Measurements from ENCODE around the gene C19orf18. TPM values are rescaled to one million over a fixed set of nuclear protein-coding genes. Genes with fewer than 3 reads are reported as not detected.

Gene C19orf18
- total RNA-seq, 1 donor from 2014 or later: not detected

GRCh38 chr19:57946316-57946715, 28.0 kb downstream of the C19orf18 start:
- Mint-ChIP-seq H3K27ac (no peak overlapping the region), H3K27me3 (ENCODE audit: insufficient read depth, low read depth) (peaks cover 6% of the 10 kb centered on the region), H3K9me3 (peaks cover 75% of the 10 kb centered on the region), H3K4me1 (peaks cover 8% of the 10 kb centered on the region), H3K4me3 (peak overlapping the region; percentile 96), H3K36me3 (peaks cover 54% of the 10 kb centered on the region)
- TF ChIP-seq EZH2 (IDR thresholded peaks at IDR 0.05) (no peak), CTCF (IDR thresholded peaks at IDR 0.05) (no peak), EZH2phosphoT487 (IDR thresholded peaks at IDR 0.05) (no peak)
- Histone ChIP-seq H2AFZ (replicated peaks) (no peak overlapping the region), H3K27ac (no peak overlapping the region), H3K9me3 (ENCODE audit: low read depth) (no peaks in the 10 kb centered on the region), H3F3A (ENCODE audit: low read depth) (no peaks in the 10 kb centered on the region), H3K36me3 (peaks cover 9% of the 10 kb centered on the region), H3K27me3 (no peaks in the 10 kb centered on the region), H3K4me2 (peak overlapping the region; percentile 83), H3K9ac (no peak overlapping the region), H3K4me3 (peak overlapping the region; percentile 98), H3K4me1 (peaks cover 10% of the 10 kb centered on the region), H3K79me2 (ENCODE audit: low read depth) (peaks cover 52% of the 10 kb centered on the region), H4K20me1 (ENCODE audit: low read depth) (no peaks in the 10 kb centered on the region)
- DNase-seq (ENCODE audit: low spot score): no peak

- H3K9me3 Mint-ChIP-seq: peaks cover 83% of the 10 kb centered on the region
Measured at GRCh38 chr19:57941593-57941992, 32.7 kb downstream of the C19orf18 start.

GRCh38 chr19:57935731-57936130, 38.6 kb downstream of the C19orf18 start:
- H3K9me3 ChIP-seq (ENCODE audit: low read depth): peaks cover 8% of the 10 kb centered on the region
- Mint-ChIP-seq H3K27ac (no peak overlapping the region), H3K36me3 (peaks cover 71% of the 10 kb centered on the region), H3K27me3 (ENCODE audit: insufficient read depth, low read depth) (peaks cover 4% of the 10 kb centered on the region), H3K4me1 (peaks cover 8% of the 10 kb centered on the region), H3K9me3 (peaks cover 84% of the 10 kb centered on the region), H3K4me3 (peak overlapping the region; percentile 98)
- peaks cover 17% of the 10 kb centered on the region for H3K4me1 ChIP-seq
- peaks cover 23% of the 10 kb centered on the region for H3K36me3 ChIP-seq
- no peak for DNase-seq (ENCODE audit: low spot score)
- TF ChIP-seq CTCF (IDR thresholded peaks at IDR 0.05): no peak
- TF ChIP-seq EZH2phosphoT487 (IDR thresholded peaks at IDR 0.05): no peak
- H3K9ac ChIP-seq: no peak overlapping the region
- H2AFZ ChIP-seq (replicated peaks): peak overlapping the region; percentile 98
- H3K27me3 ChIP-seq: no peaks in the 10 kb centered on the region
- H4K20me1 ChIP-seq (ENCODE audit: low read depth): no peaks in the 10 kb centered on the region
- H3K79me2 ChIP-seq (ENCODE audit: low read depth): peaks cover 46% of the 10 kb centered on the region
- H3K27ac ChIP-seq: peak overlapping the region; percentile 41
- H3F3A ChIP-seq (ENCODE audit: low read depth): peaks cover 19% of the 10 kb centered on the region
- H3K4me3 ChIP-seq: peak overlapping the region; percentile 95
- H3K4me2 ChIP-seq: peak overlapping the region; percentile 94

More at GRCh38 chr19:57941593-57941992, 32.7 kb downstream of the C19orf18 start:
- H4K20me1 ChIP-seq (ENCODE audit: low read depth): no peaks in the 10 kb centered on the region
- no peak overlapping the region for H2AFZ ChIP-seq (replicated peaks)
- H3K36me3 ChIP-seq: peaks cover 13% of the 10 kb centered on the region
- peaks cover 9% of the 10 kb centered on the region for H3K4me1 ChIP-seq
- DNase-seq (ENCODE audit: low spot score): no peak
- no peak overlapping the region for H3K4me3 Mint-ChIP-seq
- no peak overlapping the region for H3K27ac Mint-ChIP-seq
- peaks cover 4% of the 10 kb centered on the region for H3K27me3 Mint-ChIP-seq (ENCODE audit: insufficient read depth, low read depth)
- peaks cover 45% of the 10 kb centered on the region for H3K79me2 ChIP-seq (ENCODE audit: low read depth)
- no peaks in the 10 kb centered on the region for H3K9me3 ChIP-seq (ENCODE audit: low read depth)
- H3K4me1 Mint-ChIP-seq: peaks cover 5% of the 10 kb centered on the region
- no peak overlapping the region for H3K4me3 ChIP-seq
- H3F3A ChIP-seq (ENCODE audit: low read depth): peaks cover 7% of the 10 kb centered on the region
- no peaks in the 10 kb centered on the region for H3K27me3 ChIP-seq
- peaks cover 73% of the 10 kb centered on the region for H3K36me3 Mint-ChIP-seq
- no peak for TF ChIP-seq CTCF (IDR thresholded peaks at IDR 0.05)
- TF ChIP-seq EZH2phosphoT487 (IDR thresholded peaks at IDR 0.05): no peak
- TF ChIP-seq EZH2 (IDR thresholded peaks at IDR 0.05): no peak
- H3K4me2 ChIP-seq: no peak overlapping the region
- H3K27ac ChIP-seq: no peak overlapping the region
- no peak overlapping the region for H3K9ac ChIP-seq
